HG03097 (cell line): ENCODE measurements around the gene VIPR2.

Source experiments
- ATAC-seq: cut with Tn5 transposase; IDR thresholded peaks from one replicate; pipeline ENCODE4 v1.9.1; 2021; ENCODE audit not compliant: unreplicated experiment, low FRiP score

Gene VIPR2

GRCh38 chr7:159121476-159121875 is 23.2 kb downstream of the VIPR2 start:
- no peak for ATAC-seq

GRCh38 chr7:159121068-159121467 is 23.6 kb downstream of the VIPR2 start:
- ATAC-seq, result no peak

- no peak for ATAC-seq
Observed at GRCh38 chr7:159120540-159120919, 24.1 kb downstream of the VIPR2 start.

GRCh38 chr7:159119851-159120539 is 24.7 kb downstream of the VIPR2 start:
- ATAC-seq, result no peak

GRCh38 chr7:159119026-159119741 is 25.5 kb downstream of the VIPR2 start:
- ATAC-seq, result no peak

- no peak for ATAC-seq
Observed at GRCh38 chr7:159118623-159119022, 26.0 kb downstream of the VIPR2 start.

GRCh38 chr7:159118197-159118595 is 26.5 kb downstream of the VIPR2 start:
- no peak for ATAC-seq

- no peak for ATAC-seq
Observed at GRCh38 chr7:159117366-159118196, 27.1 kb downstream of the VIPR2 start.

- no peak for ATAC-seq
Observed at GRCh38 chr7:159116581-159117339, 27.9 kb downstream of the VIPR2 start.

GRCh38 chr7:159115601-159116501 is 28.8 kb downstream of the VIPR2 start:
- no peak for ATAC-seq

- no peak for ATAC-seq
Observed at GRCh38 chr7:159114981-159115380, 29.7 kb downstream of the VIPR2 start.

- no peak for ATAC-seq
Observed at GRCh38 chr7:159114096-159114495, 30.6 kb downstream of the VIPR2 start.

GRCh38 chr7:159113056-159113455 is 31.6 kb downstream of the VIPR2 start:
- ATAC-seq, result no peak

- ATAC-seq, result no peak
Observed at GRCh38 chr7:159112136-159113011, 32.3 kb downstream of the VIPR2 start.

- no peak for ATAC-seq
Observed at GRCh38 chr7:159109653-159110035, 35.0 kb downstream of the VIPR2 start.

GRCh38 chr7:159108941-159109652 is 35.6 kb downstream of the VIPR2 start:
- ATAC-seq, result no peak

- no peak for ATAC-seq
Observed at GRCh38 chr7:159108491-159108890, 36.2 kb downstream of the VIPR2 start.
